Measurements from ENCODE around the gene AOPEP. TPM values are rescaled to one million over a fixed set of nuclear protein-coding genes. Genes with fewer than 3 reads are reported as not detected.

AOPEP gene
- polyA plus RNA-seq, 2 of the 4 experiments (the other 2 are of a cell fraction) = 226 to 266 TPM

DNA sequence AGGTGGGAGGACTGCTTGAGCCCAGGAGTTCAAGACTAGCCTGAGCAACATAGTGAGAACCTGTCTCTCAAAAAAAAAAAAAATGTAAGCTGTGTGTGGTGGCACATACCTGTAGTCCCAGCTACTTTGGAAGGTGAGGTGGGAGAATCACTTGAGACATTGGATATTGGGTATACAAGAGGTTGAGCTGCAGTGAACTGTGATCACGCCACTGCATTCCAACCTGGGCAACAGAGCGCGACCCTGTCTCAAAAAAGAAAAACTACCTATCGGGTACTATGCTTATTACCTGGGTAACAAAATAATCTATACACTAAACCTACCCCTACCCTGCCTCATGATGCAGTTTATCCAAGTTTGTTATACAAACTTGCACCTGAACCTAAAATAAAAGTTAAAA is 64.9 kb downstream of the AOPEP start:
- no peak for FAIRE-seq
- H3K4me1 ChIP-seq = peaks cover 23% of the 10 kb centered on the region
- peaks cover 9% of the 10 kb centered on the region; the same call in 2 of the 3 replicates for H3K9me3 ChIP-seq
- 91% methylated on average over 4 of the region's 4 CpGs for WGBS (ENCODE audit: missing lambda C conversion rate)
- H3K4me2 ChIP-seq = no peak overlapping the region
- ATAC-seq = no peak
- no peak for TF ChIP-seq SREBF2 (IDR thresholded peaks at IDR 0.05)
- TF ChIP-seq, protein P1, sequence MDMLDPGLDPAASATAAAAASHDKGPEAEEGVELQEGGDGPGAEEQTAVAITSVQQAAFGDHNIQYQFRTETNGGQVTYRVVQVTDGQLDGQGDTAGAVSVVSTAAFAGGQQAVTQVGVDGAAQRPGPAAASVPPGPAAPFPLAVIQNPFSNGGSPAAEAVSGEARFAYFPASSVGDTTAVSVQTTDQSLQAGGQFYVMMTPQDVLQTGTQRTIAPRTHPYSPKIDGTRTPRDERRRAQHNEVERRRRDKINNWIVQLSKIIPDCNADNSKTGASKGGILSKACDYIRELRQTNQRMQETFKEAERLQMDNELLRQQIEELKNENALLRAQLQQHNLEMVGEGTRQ (IDR thresholded peaks at IDR 0.05) = no peak
- no peak for TF ChIP-seq ZNF302 (CRISPR knock-in tag; IDR thresholded peaks at IDR 0.05)
- no peak for TF ChIP-seq CHD4 (IDR thresholded peaks at IDR 0.05; ENCODE audit: borderline replicate concordance)
- TF ChIP-seq RCOR1 (IDR thresholded peaks at IDR 0.05; ENCODE audit: low read depth, low read length) = no peak
- TF ChIP-seq MAFK (IDR thresholded peaks at IDR 0.05; ENCODE audit: partially characterized antibody) = no peak
- TF ChIP-seq HOXB13 (CRISPR knock-in tag; IDR thresholded peaks at IDR 0.05; ENCODE audit: low read depth) = no peak
- TF ChIP-seq, protein P2, sequence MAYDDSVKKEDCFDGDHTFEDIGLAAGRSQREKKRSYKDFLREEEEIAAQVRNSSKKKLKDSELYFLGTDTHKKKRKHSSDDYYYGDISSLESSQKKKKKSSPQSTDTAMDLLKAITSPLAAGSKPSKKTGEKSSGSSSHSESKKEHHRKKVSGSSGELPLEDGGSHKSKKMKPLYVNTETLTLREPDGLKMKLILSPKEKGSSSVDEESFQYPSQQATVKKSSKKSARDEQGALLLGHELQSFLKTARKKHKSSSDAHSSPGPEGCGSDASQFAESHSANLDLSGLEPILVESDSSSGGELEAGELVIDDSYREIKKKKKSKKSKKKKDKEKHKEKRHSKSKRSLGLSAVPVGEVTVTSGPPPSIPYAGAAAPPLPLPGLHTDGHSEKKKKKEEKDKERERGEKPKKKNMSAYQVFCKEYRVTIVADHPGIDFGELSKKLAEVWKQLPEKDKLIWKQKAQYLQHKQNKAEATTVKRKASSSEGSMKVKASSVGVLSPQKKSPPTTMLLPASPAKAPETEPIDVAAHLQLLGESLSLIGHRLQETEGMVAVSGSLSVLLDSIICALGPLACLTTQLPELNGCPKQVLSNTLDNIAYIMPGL (CRISPR knock-in tag; IDR thresholded peaks at IDR 0.05; ENCODE audit: borderline replicate concordance) = no peak
- TF ChIP-seq SMC3 (IDR thresholded peaks at IDR 0.05) = no peak
- TF ChIP-seq RNF2 (IDR thresholded peaks at IDR 0.05; ENCODE audit: borderline replicate concordance, low read depth) = no peak
- TF ChIP-seq EHF (CRISPR knock-in tag; IDR thresholded peaks at IDR 0.05) = no peak
- no peak for TF ChIP-seq HDAC2 (IDR thresholded peaks at IDR 0.05)
- no peak for TF ChIP-seq ESRRA (IDR thresholded peaks at IDR 0.05; ENCODE audit: borderline replicate concordance, low read length)
- TF ChIP-seq, protein P3, sequence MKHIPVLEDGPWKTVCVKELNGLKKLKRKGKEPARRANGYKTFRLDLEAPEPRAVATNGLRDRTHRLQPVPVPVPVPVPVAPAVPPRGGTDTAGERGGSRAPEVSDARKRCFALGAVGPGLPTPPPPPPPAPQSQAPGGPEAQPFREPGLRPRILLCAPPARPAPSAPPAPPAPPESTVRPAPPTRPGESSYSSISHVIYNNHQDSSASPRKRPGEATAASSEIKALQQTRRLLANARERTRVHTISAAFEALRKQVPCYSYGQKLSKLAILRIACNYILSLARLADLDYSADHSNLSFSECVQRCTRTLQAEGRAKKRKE (CRISPR knock-in tag; IDR thresholded peaks at IDR 0.05; ENCODE audit: low read depth) = no peak
- TF ChIP-seq ZFP36 (IDR thresholded peaks at IDR 0.05; ENCODE audit: borderline replicate concordance, partially characterized antibody) = no peak
- TF ChIP-seq EHMT2 (IDR thresholded peaks at IDR 0.05; ENCODE audit: low read depth) = no peak
- TF ChIP-seq GATA3 (IDR thresholded peaks at IDR 0.05; ENCODE audit: borderline replicate concordance) = no peak
- no peak for TF ChIP-seq HOXA7 (CRISPR knock-in tag; IDR thresholded peaks at IDR 0.05)
- POLR2A ChIA-PET = no interaction called here
- no peak overlapping the region for H3K4me3 ChIP-seq
- no peak for DNase-seq (ENCODE audit: low read depth in 1 of 2, low spot score in 1 of 2)
- H3K27ac ChIP-seq = peak overlapping the region; percentile 33 to 47; a peak in 3 of 6 replicates
- CTCF ChIA-PET = interaction anchor here (1.0 to 1.7 kb wide), 2 partner anchors 8 to 336 kb away, joined by 3 to 8 read pairs; no protein-coding TSS in a partner anchor

DNA sequence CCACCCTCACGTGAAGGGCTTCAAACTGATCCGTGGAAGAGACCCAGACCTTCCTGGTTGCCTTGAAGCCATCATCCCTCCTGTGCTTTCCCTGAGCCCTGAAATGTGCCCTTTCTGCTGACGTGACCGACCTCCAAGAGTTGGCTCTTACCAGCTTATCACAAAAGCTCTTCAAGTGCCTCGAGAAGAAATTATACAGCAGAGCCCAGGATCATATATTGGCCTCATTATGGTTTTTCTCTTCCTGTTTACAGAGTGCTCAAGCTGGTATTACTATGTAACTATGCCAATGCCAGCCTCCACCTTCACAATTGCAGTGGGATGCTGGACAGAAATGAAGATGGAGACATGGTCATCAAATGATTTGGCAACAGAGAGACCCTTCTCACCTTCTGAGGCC is 66.0 kb downstream of the AOPEP start:
- no peak for DNase-seq (ENCODE audit: low read depth in 1 of 2, low spot score in 1 of 2)
- 75% methylated on average over 5 of the region's 5 CpGs for WGBS (ENCODE audit: missing lambda C conversion rate)
- H3K4me2 ChIP-seq = no peak overlapping the region
- no peak for TF ChIP-seq TP53 (CRISPR knock-in tag; IDR thresholded peaks at IDR 0.05)
- TF ChIP-seq CBX8 (IDR thresholded peaks at IDR 0.05) = no peak
- TF ChIP-seq, protein P4, sequence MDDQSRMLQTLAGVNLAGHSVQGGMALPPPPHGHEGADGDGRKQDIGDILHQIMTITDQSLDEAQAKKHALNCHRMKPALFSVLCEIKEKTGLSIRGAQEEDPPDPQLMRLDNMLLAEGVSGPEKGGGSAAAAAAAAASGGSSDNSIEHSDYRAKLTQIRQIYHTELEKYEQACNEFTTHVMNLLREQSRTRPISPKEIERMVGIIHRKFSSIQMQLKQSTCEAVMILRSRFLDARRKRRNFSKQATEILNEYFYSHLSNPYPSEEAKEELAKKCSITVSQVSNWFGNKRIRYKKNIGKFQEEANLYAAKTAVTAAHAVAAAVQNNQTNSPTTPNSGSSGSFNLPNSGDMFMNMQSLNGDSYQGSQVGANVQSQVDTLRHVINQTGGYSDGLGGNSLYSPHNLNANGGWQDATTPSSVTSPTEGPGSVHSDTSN (IDR thresholded peaks at IDR 0.05) = no peak
- TF ChIP-seq CHD4 (IDR thresholded peaks at IDR 0.05; ENCODE audit: borderline replicate concordance) = no peak
- TF ChIP-seq RCOR1 (IDR thresholded peaks at IDR 0.05; ENCODE audit: low read depth, low read length) = no peak
- TF ChIP-seq KDM1A (IDR thresholded peaks at IDR 0.05; ENCODE audit: low read depth) = no peak
- TF ChIP-seq BHLHE40 (IDR thresholded peaks at IDR 0.05; ENCODE audit: low read depth, low read length) = no peak
- TF ChIP-seq HEYL (CRISPR knock-in tag; IDR thresholded peaks at IDR 0.05) = no peak
- peak overlapping the region; percentile 47 to 74 for H3K27ac ChIP-seq
- peaks cover 9% of the 10 kb centered on the region; the same call in 2 of the 3 replicates for H3K9me3 ChIP-seq
- no peak for ATAC-seq
- no peak for FAIRE-seq
- peaks cover 25% of the 10 kb centered on the region for H3K4me1 ChIP-seq
- ChIA-PET CTCF (interaction anchor here (1.0 to 1.7 kb wide), 2 partner anchors 9 to 335 kb away, joined by 3 to 8 read pairs; no protein-coding TSS in a partner anchor), POLR2A (no interaction called here)
- no peak overlapping the region for H3K4me3 ChIP-seq
